Epithelial cell of prostate (primary cell): ENCODE measurements around the gene PKNOX2.

Source experiments
- DNase-seq: peaks from one replicate; pipeline ENCODE4 v3.0.0-alpha.2; 2011; ENCODE audit warnings: low read depth, low spot score
- H3K27ac ChIP-seq: fragments of 450-650 bp; 2 replicates; pipeline ENCODE4 v1.5.1; 2017; ENCODE audit warnings: mild to moderate bottlenecking

Gene PKNOX2

GRCh38 chr11:125418396-125418795 lies 253.8 kb downstream of the PKNOX2 start:
- no peak for DNase-seq
- no peak overlapping the region for H3K27ac ChIP-seq

GRCh38 chr11:125422681-125423080 lies 258.1 kb downstream of the PKNOX2 start:
- no peak for DNase-seq

GRCh38 chr11:125423247-125423849 lies 258.8 kb downstream of the PKNOX2 start:
- no peak for DNase-seq
- H3K27ac ChIP-seq = no peak overlapping the region

More at GRCh38 chr11:125422681-125423080, 258.1 kb downstream of the PKNOX2 start:
- H3K27ac ChIP-seq = no peak overlapping the region

GRCh38 chr11:125425601-125426000 lies 261.1 kb downstream of the PKNOX2 start:
- no peak for DNase-seq
- no peak overlapping the region for H3K27ac ChIP-seq

- DNase-seq = no peak
- H3K27ac ChIP-seq = no peak overlapping the region
Measured at GRCh38 chr11:125426818-125427528, 262.4 kb downstream of the PKNOX2 start.

GRCh38 chr11:125428486-125429173 lies 264.1 kb downstream of the PKNOX2 start:
- H3K27ac ChIP-seq = no peak overlapping the region
- no peak for DNase-seq

- no peak overlapping the region for H3K27ac ChIP-seq
- no peak for DNase-seq
Measured at GRCh38 chr11:125429174-125429707, 264.7 kb downstream of the PKNOX2 start.

- H3K27ac ChIP-seq = no peak overlapping the region
- no peak for DNase-seq
Measured at GRCh38 chr11:125429807-125430678, 265.5 kb downstream of the PKNOX2 start.

GRCh38 chr11:125431009-125431408 lies 266.5 kb downstream of the PKNOX2 start:
- DNase-seq = no peak
- no peak overlapping the region for H3K27ac ChIP-seq

- no peak overlapping the region for H3K27ac ChIP-seq
- no peak for DNase-seq
Measured at GRCh38 chr11:125431481-125431880, 266.9 kb downstream of the PKNOX2 start.

- H3K27ac ChIP-seq = no peak overlapping the region
- DNase-seq = peak; percentile 33
Measured at GRCh38 chr11:125433454-125434121, 269.0 kb downstream of the PKNOX2 start.

GRCh38 chr11:125435461-125436238 lies 271.1 kb downstream of the PKNOX2 start:
- no peak for DNase-seq
- H3K27ac ChIP-seq = no peak overlapping the region

GRCh38 chr11:125441648-125442410 lies 277.3 kb downstream of the PKNOX2 start:
- DNase-seq = no peak
- H3K27ac ChIP-seq = no peak overlapping the region

- H3K27ac ChIP-seq = no peak overlapping the region
- DNase-seq = no peak
Measured at GRCh38 chr11:125442946-125443345, 278.4 kb downstream of the PKNOX2 start.

GRCh38 chr11:125443767-125444311 lies 279.3 kb downstream of the PKNOX2 start:
- DNase-seq = no peak
- no peak overlapping the region for H3K27ac ChIP-seq

GRCh38 chr11:125445731-125446130 lies 281.2 kb downstream of the PKNOX2 start:
- no peak overlapping the region for H3K27ac ChIP-seq
- DNase-seq = no peak

GRCh38 chr11:125446279-125446678 lies 281.7 kb downstream of the PKNOX2 start:
- DNase-seq = no peak
- H3K27ac ChIP-seq = no peak overlapping the region

- DNase-seq = no peak
- peak overlapping the region; percentile 63 for H3K27ac ChIP-seq
Measured at GRCh38 chr11:125447721-125448120, 283.2 kb downstream of the PKNOX2 start.
